SK-N-SH (cell line): Measurements from ENCODE around the gene RABGAP1L. TPM values are rescaled to one million over a fixed set of nuclear protein-coding genes. Genes with fewer than 3 reads are reported as not detected.

Source experiments
- CTCF ChIA-PET: fragments of 300-600, 350-600 bp; formaldehyde crosslinking; extraction: SDS; loops from one replicate; lab custom pipeline; 2021; lab: Yijun Ruan, JAX
- POLR2A ChIA-PET: fragments of 350-600 bp; sonication (Branson Sonifier 250); formaldehyde crosslinking; extraction: SDS; loops from one replicate; lab custom pipeline; 2020; ENCODE audit warnings: antibody characterized with exemption, inconsistent platforms; lab: Yijun Ruan, JAX
- DNase-seq: peaks from one replicate; pipeline ENCODE4 v3.0.0; 2012
- H2AFZ ChIP-seq: fragments of 200-600 bp; sonication (generic); 2 replicates; pipeline ENCODE4 v1.8.1; 2016; ENCODE audit warnings: antibody characterized with exemption, mild to moderate bottlenecking, low read depth
- H3F3A ChIP-seq: fragments of 200-600 bp; sonication (generic); replicated peaks from 2 replicates; pipeline ENCODE3; 2016; ENCODE audit warnings: antibody characterized with exemption, mild to moderate bottlenecking; ENCODE audit not compliant: insufficient read depth
- H3K27ac ChIP-seq, 2 experiments: fragments of 200-500 bp in 1 of 2; fragments of 200-600 bp in 1 of 2; sonication (Bioruptor generic) in 1 of 2; sonication (generic), shearing (Covaris generic) in 1 of 2; 2 replicates each; pipeline versions ENCODE4 v1.5.1 to v1.6.1; 2014 to 2016; ENCODE audit warnings: low read depth in 2 of 2, inconsistent platforms in 1 of 2, low read length in 1 of 2, mild to moderate bottlenecking in 1 of 2, mixed read lengths in 1 of 2
- H3K27me3 ChIP-seq: fragments of 200-600 bp; sonication (generic), shearing (Covaris generic); 2 replicates; pipeline ENCODE4 v1.6.1; 2016; ENCODE audit warnings: mixed run types; ENCODE audit not compliant: insufficient read depth
- H3K36me3 ChIP-seq, 2 experiments: fragments of 200-500 bp in 1 of 2; fragments of 200-600 bp in 1 of 2; sonication (Bioruptor generic) in 1 of 2; sonication (generic) in 1 of 2; replicated peaks in 1 of 2; 2 replicates each; pipeline versions ENCODE3 to v1.5.1; 2014 to 2016; ENCODE audit warnings: low read length in 1 of 2, mild to moderate bottlenecking in 1 of 2; ENCODE audit not compliant: insufficient read depth in 2 of 2, control insufficient read depth in 1 of 2
- H3K4me1 ChIP-seq, 2 experiments: fragments of 200-500 bp in 1 of 2; fragments of 200-600 bp in 1 of 2; sonication (Bioruptor generic) in 1 of 2; sonication (generic), shearing (Covaris generic) in 1 of 2; 2 replicates each; pipeline versions ENCODE4 v1.5.1 to v1.6.1; 2014 to 2016; ENCODE audit warnings: low read depth in 1 of 2, low read length in 1 of 2, mixed run types in 1 of 2; ENCODE audit not compliant: insufficient read depth in 2 of 2, control insufficient read depth in 1 of 2
- H3K4me2 ChIP-seq: fragments of 200-600 bp; sonication (generic), shearing (Covaris generic); 2 replicates; pipeline ENCODE4 v1.6.1; 2017; ENCODE audit warnings: mixed run types
- H3K4me3 ChIP-seq, 2 experiments: fragments of 200-500 bp in 1 of 2; fragments of 200-600 bp in 1 of 2; sonication (Bioruptor generic) in 1 of 2; sonication (generic), shearing (Covaris generic) in 1 of 2; 2 replicates each; pipeline versions ENCODE4 v1.5.1 to v1.8.1; 2014 to 2016; ENCODE audit warnings: low read depth in 2 of 2, inconsistent platforms in 1 of 2, low read length in 1 of 2, mild to moderate bottlenecking in 1 of 2, mixed read lengths in 1 of 2, moderate library complexity in 1 of 2
- H3K79me2 ChIP-seq: fragments of 200-600 bp; sonication (generic); 2 replicates; pipeline ENCODE4 v1.8.1; 2017; ENCODE audit warnings: mild to moderate bottlenecking; ENCODE audit not compliant: insufficient read depth
- H3K9ac ChIP-seq: fragments of 200-600 bp; sonication (generic); 2 replicates; pipeline ENCODE4 v1.6.1; 2017; ENCODE audit warnings: mixed run types
- H3K9me2 ChIP-seq: fragments of 200-600 bp; sonication (generic); 2 replicates; pipeline ENCODE4 v1.6.1; 2017; ENCODE audit warnings: mixed run types
- H3K9me3 ChIP-seq: fragments of 200-600 bp; sonication (generic); 2 replicates; pipeline ENCODE4 v1.6.1; 2017; ENCODE audit warnings: mixed run types, mild to moderate bottlenecking, moderate library complexity
- H4K20me1 ChIP-seq: fragments of 200-600 bp; sonication (generic); 2 replicates; pipeline ENCODE4 v1.6.1; 2017; ENCODE audit warnings: mild to moderate bottlenecking, mixed run types; ENCODE audit not compliant: insufficient read depth
- FOXJ3 ChIP-seq: sonication (generic); formaldehyde crosslinking; IDR thresholded peaks from 2 replicates; pipeline ENCODE4 v1.5.1; 2020; ENCODE audit warnings: mild to moderate bottlenecking, missing genetic modification reagents
- MEF2A ChIP-seq: IDR thresholded peaks from 2 replicates; pipeline ENCODE4 v1.4.0; 2012; ENCODE audit warnings: low read depth, borderline replicate concordance
- NFIC ChIP-seq: IDR thresholded peaks from 2 replicates; pipeline ENCODE4 v1.4.0; 2012; ENCODE audit warnings: borderline replicate concordance
- NRF1 ChIP-seq: IDR thresholded peaks from 2 replicates; pipeline ENCODE4 v1.6.1; 2012; ENCODE audit warnings: low read depth, mild to moderate bottlenecking, low read length
- POLR2AphosphoS5 ChIP-seq: IDR thresholded peaks from 2 replicates; pipeline ENCODE4 v1.6.1; 2012; ENCODE audit warnings: low read depth, low read length
- RAD21 ChIP-seq: IDR thresholded peaks from 2 replicates; pipeline ENCODE4 v1.6.1; 2012; ENCODE audit warnings: mild to moderate bottlenecking, low read length
- RFX5 ChIP-seq: IDR thresholded peaks from 2 replicates; pipeline ENCODE4 v1.6.1; 2012; ENCODE audit warnings: mild to moderate bottlenecking, improper control_type of control experiment, low read length
- SIN3A ChIP-seq: IDR thresholded peaks from 2 replicates; pipeline ENCODE4 v1.6.1; 2012; ENCODE audit warnings: low read depth, mild to moderate bottlenecking, low read length, moderate library complexity, borderline replicate concordance
- TAF1 ChIP-seq: IDR thresholded peaks from 2 replicates; pipeline ENCODE4 v1.6.1; 2012; ENCODE audit warnings: low read depth, mild to moderate bottlenecking, low read length, moderate library complexity, borderline replicate concordance
- TEAD4 ChIP-seq: IDR thresholded peaks from 2 replicates; pipeline ENCODE4 v1.4.0; 2012; ENCODE audit warnings: mild to moderate bottlenecking, borderline replicate concordance; ENCODE audit not compliant: insufficient read depth
- WGBS: methylation state at CpG from one replicate; pipeline ENCODE4 v1.1.6; 2017; ENCODE audit warnings: low lambda C conversion rate; 5-methylcytosine and 5-hydroxymethylcytosine counted together
- polyA plus RNA-seq, 3 experiments: library from polyadenylated mRNA; depleted of rRNA; stranded (reverse); fragments of >200 nt; gene quantifications; 2 replicates each; pipeline ENCODE4 v1.2.3, GENCODE V29; 2012
- TF ChIP-seq, protein P1 (sequence below): IDR thresholded peaks from 2 replicates; pipeline ENCODE4 v1.6.1; 2012; ENCODE audit warnings: mild to moderate bottlenecking, low read depth, low read length, moderate library complexity
- TF ChIP-seq, protein P2 (sequence below): IDR thresholded peaks from 2 replicates; pipeline ENCODE4 v1.4.0; 2012; ENCODE audit warnings: low read depth, borderline replicate concordance
- TF ChIP-seq, protein P3 (sequence below): fragments of 200-600 bp; sonication (generic); IDR thresholded peaks from 2 replicates; pipeline ENCODE4 v1.6.1; 2017; ENCODE audit warnings: antibody characterized with exemption, mild to moderate bottlenecking, moderate library complexity
- TF ChIP-seq, protein P4 (sequence below): IDR thresholded peaks from 2 replicates; pipeline ENCODE4; 2012

The RABGAP1L gene
- polyA plus RNA-seq, 1 of the 3 experiments (the other 2 are of a cell fraction): 7.2 TPM

DNA sequence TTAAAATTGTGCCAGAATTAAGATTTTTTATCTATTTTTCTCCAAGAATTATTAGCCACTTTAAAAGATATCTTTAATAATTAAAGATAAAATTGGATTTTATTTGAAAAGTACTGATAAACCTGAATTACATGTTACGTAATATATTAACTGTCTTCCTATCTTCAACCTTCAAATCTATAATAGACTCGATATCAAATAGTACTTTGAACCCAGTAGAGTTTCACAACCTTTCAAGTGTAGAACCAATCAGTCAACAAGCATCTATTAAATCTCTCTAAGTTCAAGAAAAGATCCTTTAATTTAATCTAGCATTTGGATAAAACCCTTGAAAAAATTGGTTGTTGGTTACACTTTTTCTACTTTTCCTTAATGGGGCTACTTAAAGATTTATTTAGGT is 559.9 kb downstream of the RABGAP1L start (continued):
- TF ChIP-seq, protein P1, sequence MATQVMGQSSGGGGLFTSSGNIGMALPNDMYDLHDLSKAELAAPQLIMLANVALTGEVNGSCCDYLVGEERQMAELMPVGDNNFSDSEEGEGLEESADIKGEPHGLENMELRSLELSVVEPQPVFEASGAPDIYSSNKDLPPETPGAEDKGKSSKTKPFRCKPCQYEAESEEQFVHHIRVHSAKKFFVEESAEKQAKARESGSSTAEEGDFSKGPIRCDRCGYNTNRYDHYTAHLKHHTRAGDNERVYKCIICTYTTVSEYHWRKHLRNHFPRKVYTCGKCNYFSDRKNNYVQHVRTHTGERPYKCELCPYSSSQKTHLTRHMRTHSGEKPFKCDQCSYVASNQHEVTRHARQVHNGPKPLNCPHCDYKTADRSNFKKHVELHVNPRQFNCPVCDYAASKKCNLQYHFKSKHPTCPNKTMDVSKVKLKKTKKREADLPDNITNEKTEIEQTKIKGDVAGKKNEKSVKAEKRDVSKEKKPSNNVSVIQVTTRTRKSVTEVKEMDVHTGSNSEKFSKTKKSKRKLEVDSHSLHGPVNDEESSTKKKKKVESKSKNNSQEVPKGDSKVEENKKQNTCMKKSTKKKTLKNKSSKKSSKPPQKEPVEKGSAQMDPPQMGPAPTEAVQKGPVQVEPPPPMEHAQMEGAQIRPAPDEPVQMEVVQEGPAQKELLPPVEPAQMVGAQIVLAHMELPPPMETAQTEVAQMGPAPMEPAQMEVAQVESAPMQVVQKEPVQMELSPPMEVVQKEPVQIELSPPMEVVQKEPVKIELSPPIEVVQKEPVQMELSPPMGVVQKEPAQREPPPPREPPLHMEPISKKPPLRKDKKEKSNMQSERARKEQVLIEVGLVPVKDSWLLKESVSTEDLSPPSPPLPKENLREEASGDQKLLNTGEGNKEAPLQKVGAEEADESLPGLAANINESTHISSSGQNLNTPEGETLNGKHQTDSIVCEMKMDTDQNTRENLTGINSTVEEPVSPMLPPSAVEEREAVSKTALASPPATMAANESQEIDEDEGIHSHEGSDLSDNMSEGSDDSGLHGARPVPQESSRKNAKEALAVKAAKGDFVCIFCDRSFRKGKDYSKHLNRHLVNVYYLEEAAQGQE: no peak
- no peak for TF ChIP-seq NFIC
- TF ChIP-seq, protein P2, sequence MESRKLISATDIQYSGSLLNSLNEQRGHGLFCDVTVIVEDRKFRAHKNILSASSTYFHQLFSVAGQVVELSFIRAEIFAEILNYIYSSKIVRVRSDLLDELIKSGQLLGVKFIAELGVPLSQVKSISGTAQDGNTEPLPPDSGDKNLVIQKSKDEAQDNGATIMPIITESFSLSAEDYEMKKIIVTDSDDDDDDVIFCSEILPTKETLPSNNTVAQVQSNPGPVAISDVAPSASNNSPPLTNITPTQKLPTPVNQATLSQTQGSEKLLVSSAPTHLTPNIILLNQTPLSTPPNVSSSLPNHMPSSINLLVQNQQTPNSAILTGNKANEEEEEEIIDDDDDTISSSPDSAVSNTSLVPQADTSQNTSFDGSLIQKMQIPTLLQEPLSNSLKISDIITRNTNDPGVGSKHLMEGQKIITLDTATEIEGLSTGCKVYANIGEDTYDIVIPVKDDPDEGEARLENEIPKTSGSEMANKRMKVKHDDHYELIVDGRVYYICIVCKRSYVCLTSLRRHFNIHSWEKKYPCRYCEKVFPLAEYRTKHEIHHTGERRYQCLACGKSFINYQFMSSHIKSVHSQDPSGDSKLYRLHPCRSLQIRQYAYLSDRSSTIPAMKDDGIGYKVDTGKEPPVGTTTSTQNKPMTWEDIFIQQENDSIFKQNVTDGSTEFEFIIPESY: no peak
- no peak for TF ChIP-seq TAF1
- TF ChIP-seq POLR2AphosphoS5: no peak

DNA sequence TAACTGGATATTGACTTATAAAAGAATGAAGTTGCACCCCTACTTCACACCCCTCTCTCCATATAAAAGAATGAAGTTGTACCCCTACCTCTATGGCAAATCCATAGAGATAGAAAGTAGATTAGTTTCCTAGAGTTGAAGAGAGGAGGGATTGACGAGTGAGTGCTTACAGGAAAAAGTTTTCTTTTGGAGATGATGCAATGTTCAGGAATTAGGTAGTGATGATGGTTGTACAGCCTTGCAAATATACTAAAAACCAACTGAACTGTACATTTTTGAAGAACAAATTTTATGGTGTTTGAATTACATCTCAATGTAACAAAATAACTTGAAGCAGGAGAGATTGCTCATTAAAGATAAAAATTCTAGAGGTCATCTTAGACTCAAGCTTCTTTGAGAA is 561.3 kb downstream of the RABGAP1L start:
- WGBS: 77% methylated on average over 1 of the region's 1 CpG
- CTCF ChIA-PET: interaction anchor here (1.9 kb wide), 1 partner anchor 458 kb away, joined by 6 read pairs; no protein-coding TSS in a partner anchor
- no peak for TF ChIP-seq SIN3A
- no peak for TF ChIP-seq MEF2A
- TF ChIP-seq RFX5: no peak
- TF ChIP-seq RAD21: no peak
- TF ChIP-seq NRF1: no peak

DNA sequence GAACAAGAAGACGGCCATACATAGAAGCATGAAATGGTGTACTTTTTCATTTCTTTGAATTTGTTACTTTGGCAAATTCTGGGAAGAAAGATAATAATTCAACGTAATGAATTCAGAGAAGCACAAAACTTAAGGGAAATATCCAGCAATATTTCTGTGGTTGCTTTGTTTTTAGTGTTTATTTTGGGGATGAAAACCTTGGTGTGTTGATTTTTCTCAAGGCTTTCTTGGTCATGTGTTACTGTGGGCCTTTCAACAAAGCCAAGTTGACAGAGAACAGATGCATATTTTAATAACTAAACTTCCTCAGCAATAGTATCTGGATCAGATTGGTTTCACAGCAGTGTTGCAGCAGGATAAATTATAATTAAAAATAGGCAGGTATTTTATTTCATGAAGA is 561.9 kb downstream of the RABGAP1L start:
- no peak overlapping the region for H3K4me3 ChIP-seq
- no peaks in the 10 kb centered on the region; a peak in 1 of 4 replicates for H3K4me1 ChIP-seq
- 89% methylated on average over 2 of the region's 2 CpGs for WGBS
- no peak overlapping the region for H2AFZ ChIP-seq
- no peak for DNase-seq
- no peak overlapping the region for H3K9ac ChIP-seq
- ChIA-PET CTCF (interaction anchor here (1.9 kb wide), 1 partner anchor 459 kb away, joined by 6 read pairs; no protein-coding TSS in a partner anchor), POLR2A (no interaction called here)
- no peaks in the 10 kb centered on the region for H3K79me2 ChIP-seq
- no peaks in the 10 kb centered on the region for H4K20me1 ChIP-seq
- no peak overlapping the region for H3K4me2 ChIP-seq
- H3K27ac ChIP-seq: peak overlapping the region in 1 of 2 experiments; percentile 5; a peak in 1 of 4 replicates
- no peaks in the 10 kb centered on the region for H3K36me3 ChIP-seq
- no peaks in the 10 kb centered on the region for H3K27me3 ChIP-seq
- no peaks in the 10 kb centered on the region for H3F3A ChIP-seq
- no peaks in the 10 kb centered on the region for H3K9me2 ChIP-seq
- no peaks in the 10 kb centered on the region for H3K9me3 ChIP-seq
- TF ChIP-seq, protein P3, sequence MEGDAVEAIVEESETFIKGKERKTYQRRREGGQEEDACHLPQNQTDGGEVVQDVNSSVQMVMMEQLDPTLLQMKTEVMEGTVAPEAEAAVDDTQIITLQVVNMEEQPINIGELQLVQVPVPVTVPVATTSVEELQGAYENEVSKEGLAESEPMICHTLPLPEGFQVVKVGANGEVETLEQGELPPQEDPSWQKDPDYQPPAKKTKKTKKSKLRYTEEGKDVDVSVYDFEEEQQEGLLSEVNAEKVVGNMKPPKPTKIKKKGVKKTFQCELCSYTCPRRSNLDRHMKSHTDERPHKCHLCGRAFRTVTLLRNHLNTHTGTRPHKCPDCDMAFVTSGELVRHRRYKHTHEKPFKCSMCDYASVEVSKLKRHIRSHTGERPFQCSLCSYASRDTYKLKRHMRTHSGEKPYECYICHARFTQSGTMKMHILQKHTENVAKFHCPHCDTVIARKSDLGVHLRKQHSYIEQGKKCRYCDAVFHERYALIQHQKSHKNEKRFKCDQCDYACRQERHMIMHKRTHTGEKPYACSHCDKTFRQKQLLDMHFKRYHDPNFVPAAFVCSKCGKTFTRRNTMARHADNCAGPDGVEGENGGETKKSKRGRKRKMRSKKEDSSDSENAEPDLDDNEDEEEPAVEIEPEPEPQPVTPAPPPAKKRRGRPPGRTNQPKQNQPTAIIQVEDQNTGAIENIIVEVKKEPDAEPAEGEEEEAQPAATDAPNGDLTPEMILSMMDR: no peak
- TF ChIP-seq, protein P4, sequence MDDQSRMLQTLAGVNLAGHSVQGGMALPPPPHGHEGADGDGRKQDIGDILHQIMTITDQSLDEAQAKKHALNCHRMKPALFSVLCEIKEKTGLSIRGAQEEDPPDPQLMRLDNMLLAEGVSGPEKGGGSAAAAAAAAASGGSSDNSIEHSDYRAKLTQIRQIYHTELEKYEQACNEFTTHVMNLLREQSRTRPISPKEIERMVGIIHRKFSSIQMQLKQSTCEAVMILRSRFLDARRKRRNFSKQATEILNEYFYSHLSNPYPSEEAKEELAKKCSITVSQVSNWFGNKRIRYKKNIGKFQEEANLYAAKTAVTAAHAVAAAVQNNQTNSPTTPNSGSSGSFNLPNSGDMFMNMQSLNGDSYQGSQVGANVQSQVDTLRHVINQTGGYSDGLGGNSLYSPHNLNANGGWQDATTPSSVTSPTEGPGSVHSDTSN: no peak
- TF ChIP-seq TEAD4 (no peak), FOXJ3 (CRISPR knock-in tag) (no peak), RAD21 (no peak)

More for the DNA sequence above, 561.3 kb downstream of the RABGAP1L start:
- no peak for DNase-seq
- H3K36me3 ChIP-seq: no peaks in the 10 kb centered on the region
- H3K9me2 ChIP-seq: no peaks in the 10 kb centered on the region
- H3K9me3 ChIP-seq: no peaks in the 10 kb centered on the region
- H3K9ac ChIP-seq: no peak overlapping the region
- no peaks in the 10 kb centered on the region for H4K20me1 ChIP-seq
- H3K4me2 ChIP-seq: no peak overlapping the region
- no peak overlapping the region for H2AFZ ChIP-seq
- H3K27ac ChIP-seq: no peak overlapping the region
- no peaks in the 10 kb centered on the region for H3F3A ChIP-seq
- no peaks in the 10 kb centered on the region for H3K79me2 ChIP-seq
- H3K4me3 ChIP-seq: no peak overlapping the region
- POLR2A ChIA-PET: no interaction called here
- no peaks in the 10 kb centered on the region; a peak in 1 of 4 replicates for H3K4me1 ChIP-seq
- H3K27me3 ChIP-seq: no peaks in the 10 kb centered on the region
